ENCODE results near the gene GRM7.

Gene GRM7

DNA sequence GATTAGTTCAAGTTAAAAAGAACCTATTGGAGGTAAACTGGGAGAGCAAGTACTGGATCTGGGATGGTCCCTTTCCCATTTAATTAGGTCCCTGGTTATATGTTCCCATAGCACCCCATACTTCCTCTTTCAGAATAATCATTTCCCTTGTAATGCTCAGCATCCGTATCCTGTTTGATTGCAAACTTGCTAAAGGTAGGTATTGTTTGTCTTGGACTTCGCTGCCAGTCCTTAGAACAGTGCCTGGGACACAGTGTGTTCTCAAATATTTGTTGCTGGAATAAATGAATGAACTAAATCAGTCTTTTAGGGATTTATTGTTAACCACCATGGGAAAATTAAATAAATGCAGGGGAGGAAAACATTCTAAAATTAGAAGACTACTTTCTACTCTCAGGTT lies 299.8 kb downstream of the GRM7 start:
- DNase-seq = no peak

DNA sequence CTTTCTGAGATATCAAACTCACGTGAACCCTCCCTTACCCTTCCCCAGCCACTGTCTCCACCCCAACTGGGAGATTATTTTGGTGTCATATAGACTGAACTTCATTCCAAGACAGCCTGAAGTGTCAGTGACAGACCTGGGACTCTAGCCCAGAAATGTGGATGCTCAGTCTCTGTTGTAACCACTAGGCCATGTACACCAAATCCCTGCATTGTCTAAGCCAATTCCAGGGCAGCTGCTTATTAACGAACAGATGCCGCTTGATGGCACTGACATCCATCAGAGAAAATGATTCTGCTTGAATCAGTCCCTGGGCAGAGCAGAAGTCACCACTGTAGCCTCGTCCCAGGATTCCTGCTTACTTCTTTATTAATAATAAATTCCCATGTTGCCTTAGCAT lies 305.5 kb downstream of the GRM7 start:
- peak; percentile 32 for DNase-seq

DNA sequence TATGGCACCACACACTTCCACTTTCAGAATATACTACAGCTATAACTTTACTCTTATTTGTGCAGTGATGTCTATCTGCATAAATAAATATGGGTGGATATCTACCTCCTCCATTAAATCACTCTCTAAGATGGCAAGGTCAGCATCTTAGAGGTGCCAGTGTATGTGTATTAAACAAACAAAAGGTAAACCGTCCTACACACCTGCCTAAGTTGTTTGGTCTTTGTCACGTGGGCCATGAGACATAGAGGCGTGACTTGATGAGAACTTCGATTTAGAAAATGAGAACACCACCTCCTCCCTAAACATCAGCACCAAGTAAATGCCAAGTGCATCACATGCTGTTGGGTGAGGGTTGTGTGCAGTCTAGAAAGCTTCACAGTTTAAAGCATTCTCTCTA lies 310.6 kb downstream of the GRM7 start:
- DNase-seq = no peak

DNA sequence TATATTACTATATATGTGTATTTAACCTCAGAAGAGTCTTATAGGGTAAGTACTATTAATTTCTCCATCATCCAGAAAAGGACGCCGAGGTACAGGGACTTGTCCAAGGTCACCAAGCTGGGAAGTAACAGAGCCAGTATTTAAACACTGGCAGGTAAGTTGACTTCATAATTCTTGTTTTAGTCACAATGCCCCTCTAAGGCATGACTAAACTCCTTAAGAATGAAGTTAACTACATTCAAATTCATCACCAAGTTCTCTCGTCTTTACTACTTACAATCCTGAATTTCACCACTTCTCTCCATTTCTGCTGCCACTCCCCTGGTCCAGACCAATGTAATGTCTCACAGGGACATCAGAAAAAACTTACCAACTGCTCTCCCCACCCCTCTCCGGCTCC lies 312.1 kb downstream of the GRM7 start:
- DNase-seq = no peak

DNA sequence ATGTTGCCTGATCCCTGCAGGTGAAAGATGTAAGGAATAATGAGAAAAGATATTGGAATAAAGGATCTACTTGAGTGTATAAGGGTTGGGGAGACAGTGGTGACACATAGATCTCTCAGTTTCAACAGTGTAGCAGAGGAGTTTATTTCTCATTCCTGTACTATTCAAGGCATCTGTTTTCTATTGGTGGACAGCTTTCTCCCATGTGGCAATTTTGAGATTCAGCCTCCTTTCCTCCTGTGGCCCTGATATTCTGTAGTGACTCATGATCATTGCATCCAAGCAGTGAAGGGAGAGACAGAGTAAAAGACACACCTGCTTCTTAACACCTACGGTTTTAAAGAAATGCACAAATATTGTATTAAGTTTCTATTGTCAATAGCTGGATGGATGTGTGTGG lies 327.6 kb downstream of the GRM7 start:
- no peak for DNase-seq

DNA sequence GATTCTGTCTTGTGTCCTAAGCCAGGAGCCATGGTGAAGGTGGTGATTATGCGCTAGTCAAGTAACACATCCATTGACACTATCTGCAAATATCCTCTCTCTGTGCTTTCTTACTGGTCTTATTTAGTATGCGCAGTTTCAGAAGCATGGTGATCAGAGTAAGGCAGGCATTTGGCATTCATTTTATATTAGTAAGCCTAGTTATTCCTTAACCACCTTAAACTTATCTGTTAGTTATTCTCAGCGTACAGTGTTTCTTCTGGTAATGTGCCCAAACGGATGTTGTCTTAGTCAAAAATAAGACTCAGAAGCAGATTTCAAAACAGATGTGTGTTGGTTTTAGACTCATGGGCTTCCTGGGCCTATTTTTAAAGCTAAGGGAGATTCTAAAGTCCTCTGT lies 329.2 kb downstream of the GRM7 start:
- no peak for DNase-seq

DNA sequence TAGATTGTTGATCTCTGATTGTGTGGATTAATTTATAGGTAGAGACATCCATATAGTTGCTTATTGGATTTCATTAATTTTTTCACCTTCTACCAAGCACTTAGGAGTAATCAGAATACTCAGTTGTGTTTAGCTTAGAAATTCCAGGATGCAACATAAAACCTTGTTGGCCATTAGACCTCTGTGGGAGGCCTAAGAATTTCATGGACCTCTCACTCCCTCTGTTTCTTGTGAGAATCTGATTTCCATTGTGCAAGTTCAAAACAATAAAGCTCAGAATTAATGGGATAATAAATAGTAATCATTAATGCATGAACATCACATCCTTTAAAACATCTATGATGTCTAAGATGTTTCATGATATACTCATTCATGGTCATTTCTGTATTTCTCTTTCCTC lies 332.4 kb downstream of the GRM7 start:
- DNase-seq = no peak

DNA sequence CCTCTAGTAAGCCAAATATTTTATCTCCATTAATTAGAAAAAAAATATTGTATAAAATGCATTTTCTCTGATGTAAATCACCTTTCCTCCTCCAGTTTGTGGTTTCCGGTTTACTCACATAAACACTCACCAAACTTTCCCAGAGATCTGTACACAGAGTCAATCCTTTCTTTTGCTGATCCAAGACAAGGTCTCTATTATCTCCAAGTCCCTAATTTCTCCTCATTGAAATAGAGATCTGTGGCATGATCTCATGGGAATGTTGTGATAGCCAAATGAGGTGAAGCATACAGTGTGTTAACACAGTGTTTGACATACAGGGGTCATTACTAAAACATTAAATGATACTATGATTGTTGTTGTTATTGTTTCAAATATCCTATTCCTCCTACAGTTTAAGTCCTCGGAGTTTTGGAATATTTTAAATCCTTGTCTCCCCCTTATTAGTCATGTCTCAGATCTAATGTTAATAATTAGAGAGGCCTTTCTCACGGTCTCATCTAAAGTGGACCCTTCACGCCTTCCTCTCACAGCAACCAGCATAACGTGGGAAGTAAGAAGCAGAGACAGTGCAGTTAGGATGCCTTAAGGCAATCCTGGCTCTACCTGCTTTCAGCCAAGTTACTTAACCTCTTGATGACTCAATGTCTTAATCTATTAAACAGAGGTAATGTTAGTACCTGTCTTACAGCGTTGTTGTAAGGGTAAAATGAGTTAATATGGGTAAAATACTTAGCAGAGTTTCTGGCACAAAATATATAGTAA lies 333.3 kb downstream of the GRM7 start:
- no peak for DNase-seq

DNA sequence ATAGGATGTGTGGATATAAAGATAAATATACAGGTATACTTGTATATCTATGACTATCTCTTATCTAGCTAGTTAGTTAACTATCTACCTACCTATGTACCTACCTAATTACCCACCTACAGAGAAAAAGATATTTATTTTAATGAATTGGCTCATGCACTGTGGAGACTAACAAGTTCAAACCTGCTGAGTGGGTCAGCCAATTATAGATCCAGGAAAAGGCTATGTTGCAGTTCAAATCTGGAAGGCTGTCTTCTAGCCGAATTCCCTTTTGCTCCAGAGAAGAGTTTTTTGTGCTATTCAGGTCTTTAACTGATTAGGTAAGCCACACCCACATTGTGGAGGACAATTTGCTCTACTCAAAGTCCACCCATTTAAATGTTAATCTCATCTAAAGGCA lies 335.0 kb downstream of the GRM7 start:
- DNase-seq = no peak

DNA sequence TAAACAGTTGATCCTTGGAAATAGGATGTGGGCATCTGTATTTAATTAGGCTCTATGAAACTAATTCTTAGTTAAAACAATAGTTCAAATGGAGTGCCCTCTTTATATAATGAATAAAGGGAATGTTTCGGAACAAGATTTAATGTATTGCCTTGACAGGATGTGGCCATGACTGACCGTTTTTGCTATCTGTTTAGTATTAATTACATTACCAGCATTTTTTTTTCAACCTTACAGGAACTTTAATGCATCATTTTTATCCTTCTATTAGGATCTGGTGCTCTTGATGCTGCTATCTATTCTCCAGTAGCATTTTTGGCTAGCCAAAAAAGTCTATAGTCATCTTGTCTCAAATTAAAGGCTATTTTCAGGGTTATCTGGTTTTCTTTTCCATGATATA lies 340.9 kb downstream of the GRM7 start:
- DNase-seq = no peak

DNA sequence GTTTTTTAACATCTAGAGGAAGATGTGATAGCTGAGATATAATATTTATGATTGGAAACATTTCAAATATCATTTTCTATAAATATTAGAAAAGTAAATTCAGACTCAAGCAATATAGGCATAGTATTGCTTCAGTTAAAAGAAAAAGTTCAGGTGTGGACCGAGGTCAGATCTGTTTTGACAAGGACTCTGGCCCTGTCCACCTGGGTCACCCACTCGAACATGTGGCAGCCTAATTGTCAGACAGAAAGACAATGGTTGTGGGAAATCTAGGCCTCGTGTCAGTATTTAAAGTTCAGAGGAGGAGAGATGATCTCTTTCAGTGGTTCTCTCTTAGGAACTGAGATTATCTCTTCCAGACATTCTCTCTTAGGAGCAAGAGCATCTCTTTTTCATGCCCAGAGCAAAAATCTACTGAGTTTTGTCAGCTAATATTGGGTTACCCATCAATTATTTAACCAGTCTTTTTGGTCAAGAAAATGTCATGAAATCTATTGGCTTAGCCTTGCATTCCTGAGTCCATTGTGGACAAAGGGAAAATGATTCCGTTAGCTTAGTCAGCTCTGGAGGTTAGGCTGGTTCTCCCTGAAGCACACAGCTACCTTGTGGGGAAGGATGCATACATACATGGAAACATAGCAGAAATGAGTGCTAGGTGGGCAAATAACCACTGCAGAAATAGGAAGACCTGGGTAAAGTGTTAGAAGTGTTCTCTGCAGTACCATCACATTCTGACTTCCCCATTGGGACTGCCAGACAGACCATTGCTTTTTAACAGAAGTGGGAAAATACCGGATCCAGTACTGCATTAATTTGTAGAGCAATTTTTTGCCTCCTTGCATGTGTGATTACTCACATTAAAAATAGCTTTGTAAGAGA lies 343.3 kb downstream of the GRM7 start:
- DNase-seq = no peak

DNA sequence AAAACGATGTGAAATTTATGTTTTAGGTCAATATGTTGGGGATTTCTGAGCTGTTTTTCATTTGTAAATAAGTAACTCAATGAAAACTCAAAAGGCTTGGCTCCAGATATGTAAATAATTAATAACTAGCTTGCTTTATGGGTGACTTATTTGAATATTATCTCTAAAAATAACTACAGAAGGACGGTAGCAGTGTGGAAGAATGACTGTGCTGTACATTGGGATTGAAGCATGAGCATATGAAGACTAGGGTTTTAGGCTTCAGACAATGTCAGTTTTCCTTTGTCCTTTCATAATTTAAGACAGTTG lies 343.9 kb downstream of the GRM7 start:
- no peak for DNase-seq

DNA sequence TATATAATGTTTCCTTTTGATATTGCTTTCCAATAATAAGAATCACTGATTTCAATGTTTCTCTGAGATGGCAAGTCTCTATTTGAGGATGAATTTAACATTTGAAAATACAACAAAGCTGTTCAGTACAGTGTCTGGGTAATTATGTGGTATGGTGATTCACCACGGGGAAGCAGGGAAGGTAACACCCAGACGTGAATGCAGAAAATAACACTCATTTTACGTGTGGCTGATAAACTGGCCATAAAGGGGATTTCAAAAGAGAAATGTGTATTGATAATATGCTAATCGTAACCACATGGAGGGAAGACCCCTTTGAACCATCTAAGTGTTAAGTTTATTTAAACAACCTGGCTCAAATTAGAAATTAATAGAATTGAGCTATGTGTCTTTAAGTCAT lies 344.6 kb downstream of the GRM7 start:
- no peak for DNase-seq

DNA sequence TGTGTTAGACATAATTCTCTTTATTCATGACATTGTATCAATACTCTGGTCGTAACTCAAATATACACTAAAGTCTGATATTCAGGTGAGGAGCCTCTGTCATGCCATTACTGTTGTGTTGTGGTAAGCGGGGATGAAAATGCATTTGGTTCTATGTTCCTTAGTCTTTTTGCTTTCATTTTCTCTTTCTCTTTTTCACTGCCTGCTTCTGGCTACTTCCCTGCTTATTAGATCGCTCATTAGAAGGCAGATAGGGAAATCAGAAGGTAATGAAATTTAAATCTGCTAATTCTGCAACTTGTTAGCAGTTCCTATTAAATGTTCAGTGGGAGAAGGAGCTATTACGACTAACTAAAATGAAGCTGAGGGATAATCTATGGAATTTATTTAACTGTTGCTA lies 345.0 kb downstream of the GRM7 start:
- DNase-seq = no peak

DNA sequence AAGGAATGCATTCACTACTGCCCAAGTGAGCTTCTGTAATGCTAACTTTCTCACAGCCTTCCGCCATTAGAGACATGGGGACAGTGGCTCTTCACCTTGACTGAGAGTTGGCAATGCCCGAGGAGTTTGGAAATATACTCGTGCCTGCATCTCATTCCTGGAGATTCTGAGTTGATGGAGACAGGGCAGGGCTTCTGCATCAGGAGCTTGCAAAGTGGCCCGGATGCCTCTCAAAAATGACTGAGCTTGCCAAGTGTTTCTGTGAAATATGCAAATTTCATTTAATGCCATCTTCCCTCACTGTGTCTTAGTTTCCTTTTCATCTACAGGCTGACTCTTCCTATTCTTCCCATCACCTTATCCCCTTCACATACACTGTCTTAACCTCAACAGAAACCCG lies 346.2 kb downstream of the GRM7 start:
- no peak for DNase-seq

DNA sequence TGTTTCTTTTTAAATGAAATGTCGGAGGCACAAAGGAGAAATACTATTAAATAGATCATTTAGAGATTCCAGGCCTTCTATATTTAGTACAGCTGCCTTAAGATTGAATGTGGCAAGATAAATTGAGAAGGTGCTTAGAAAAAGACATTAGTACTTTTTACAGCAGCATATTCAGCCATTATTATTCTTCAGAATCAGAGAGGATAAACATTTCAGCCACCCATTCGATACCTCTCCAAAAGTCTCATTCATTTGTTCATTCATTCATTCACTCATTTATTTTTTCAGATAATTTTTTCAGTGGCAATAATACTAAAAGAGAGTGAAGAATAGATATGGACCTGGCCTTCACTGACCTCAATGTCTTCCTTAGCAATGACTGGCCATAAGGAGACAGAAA lies 347.0 kb downstream of the GRM7 start:
- DNase-seq = no peak

DNA sequence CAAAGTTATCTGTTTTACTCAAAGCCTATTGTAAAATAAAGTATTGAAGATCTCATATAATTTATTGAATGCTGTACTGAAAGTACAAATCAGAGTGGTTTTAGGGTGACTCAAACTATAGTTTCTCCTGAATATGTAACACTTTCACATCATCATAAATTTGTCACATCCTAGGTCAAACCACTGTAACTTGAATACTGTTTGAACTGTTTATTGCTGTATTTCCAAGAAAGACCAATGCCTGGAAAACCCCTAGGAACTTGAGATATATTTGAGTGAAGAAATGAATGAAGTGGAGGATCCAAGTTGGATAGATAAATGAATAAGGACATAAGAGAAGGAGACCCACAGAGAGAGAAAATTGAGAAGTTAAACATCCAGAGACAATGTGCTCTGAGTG lies 348.2 kb downstream of the GRM7 start:
- DNase-seq = no peak

DNA sequence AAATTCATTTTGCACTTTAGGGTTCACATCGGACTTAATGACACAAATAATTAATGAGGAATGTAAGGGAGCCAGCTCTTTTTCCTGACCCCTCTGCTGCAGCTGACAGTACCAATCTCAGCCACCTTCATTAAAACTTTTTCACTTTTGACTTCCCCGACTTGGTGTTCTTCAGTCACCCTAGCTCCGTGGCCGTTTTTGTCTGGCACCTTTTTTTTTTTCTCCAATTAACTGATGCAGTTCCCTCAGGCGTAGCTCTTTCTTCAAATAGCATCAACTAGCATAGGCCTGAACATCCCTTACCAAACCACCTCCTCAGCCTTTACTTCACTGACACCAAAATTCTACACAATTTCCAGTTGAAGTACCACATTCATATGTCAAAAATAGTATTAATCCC lies 350.8 kb downstream of the GRM7 start:
- no peak for DNase-seq

DNA sequence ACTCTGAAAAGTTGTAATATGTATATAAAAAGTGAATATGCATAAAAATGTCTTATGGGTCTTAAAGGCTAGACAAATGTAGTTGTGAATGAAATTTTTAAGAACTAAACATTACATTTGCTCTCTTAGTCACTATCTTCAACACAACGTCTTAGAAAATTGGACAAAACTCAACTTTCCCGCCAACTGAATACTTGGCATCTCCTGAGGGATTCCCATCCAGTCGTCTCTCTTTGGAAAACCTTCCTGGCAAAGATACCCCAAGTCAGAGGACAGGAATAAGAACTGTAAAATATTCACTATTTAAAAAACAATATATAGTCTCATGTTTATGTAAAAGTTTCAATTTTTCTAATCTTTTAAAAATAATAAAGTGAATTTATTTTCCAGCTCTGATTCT lies 354.8 kb downstream of the GRM7 start:
- DNase-seq = no peak

DNA sequence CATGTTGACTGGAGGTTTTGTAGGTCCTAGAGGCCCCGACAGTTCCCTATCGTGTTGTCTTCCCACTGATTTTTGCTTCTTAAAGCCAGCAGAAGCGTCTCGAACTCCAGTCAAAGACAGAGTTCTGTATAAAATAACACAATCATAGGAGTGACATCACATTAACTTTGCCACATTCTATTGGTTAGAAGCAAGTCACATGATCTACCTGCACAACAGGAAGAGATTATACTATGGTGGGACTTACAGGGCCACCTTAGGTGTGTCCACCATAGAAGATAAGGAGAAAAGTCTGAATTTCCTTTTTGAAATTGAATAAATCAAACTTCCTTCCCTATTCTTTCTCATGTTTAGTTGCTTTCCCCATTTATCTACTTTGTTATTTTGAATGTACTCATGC lies 365.5 kb downstream of the GRM7 start:
- no peak for DNase-seq

DNA sequence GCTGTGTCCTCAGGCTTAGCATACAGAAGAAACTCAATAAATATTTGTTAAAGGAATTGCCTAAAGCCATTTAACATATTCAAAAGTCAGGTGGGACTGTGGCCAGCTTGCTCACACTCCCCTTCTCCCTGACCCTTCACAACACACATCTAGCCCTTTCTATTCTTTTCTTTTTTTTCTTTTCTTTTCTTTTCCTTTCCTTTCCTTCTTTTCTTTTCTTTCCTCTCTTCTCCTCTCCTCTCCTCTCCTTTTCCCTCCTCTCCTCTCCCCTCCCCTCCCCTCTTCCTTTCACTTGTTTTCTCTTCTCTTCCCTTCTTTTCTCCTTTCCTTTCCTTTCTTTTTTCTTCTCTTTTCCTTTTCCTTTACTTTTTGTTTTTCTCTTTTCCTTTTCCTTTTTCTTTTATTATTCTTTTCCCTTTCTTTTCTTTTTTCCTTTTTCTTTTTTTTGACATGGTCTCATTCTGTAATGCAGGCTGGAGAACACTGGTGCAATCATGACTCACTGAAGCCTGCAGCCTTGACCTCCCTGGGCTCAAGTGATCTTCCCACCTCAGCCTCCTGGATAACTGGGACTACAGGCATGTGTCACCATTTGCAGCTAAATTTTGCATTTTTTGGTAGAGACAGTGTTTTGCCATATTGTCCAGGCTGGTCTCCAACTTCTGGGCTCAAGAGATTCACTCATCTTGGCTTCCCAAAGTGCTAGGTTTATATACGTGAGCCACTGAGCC lies 377.8 kb downstream of the GRM7 start:
- DNase-seq = no peak

DNA sequence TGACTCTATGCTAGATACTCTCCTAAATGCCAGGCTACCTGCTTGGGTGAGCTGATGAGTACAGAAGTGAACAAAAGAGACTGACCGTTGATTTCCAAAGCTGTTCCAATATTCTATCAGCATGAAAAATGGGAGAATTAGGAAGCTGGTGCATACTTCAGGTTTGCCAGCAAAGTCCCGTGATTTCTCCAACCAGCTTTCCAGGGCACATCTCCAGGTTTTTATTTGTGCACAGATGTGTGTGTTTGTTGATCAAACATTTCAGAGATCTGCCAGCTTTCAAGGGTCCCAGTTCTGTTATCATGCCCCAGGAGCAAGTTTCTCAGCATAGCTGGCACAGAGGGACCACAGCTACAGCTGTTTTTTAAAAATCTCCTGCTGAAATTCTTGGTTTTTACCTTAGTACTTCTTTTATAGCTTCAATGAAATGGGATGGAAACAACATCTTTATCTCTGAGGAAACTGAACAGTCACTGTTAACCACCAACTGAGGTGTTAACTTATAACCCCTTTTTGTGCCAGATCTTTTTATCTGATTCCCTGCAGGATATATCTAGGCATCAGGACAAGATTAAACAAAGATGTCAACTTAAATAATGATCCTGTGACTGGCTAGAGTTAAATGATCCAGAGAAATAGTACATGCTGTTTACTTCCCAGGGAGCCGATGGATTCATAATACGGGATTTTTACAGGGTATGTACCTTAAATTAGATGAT lies 380.8 kb downstream of the GRM7 start:
- no peak for DNase-seq

DNA sequence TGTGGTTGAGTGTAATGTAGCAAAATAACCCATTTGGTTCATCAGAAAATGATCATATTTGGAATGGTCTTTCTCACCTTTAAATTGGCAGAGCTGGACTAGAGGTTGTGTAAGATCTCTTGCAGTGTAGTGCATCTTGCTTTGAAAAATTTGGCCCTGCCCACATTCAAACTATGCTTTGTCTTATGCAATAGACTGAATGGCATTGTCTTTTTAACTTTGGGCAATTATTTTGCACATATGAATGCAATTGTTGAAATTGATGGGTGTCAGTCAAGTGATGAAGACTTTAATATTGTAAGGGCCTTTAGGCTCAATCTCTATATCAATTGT lies 381.4 kb downstream of the GRM7 start:
- no peak for DNase-seq
